WTC11 (cell line): ENCODE measurements around the gene INPP4B. TPM values are rescaled to one million over a fixed set of nuclear protein-coding genes. Genes with fewer than 3 reads are reported as not detected.

Experiments used
- ATAC-seq: fragments of 200-7000 bp; cut with Tn5 transposase; 2 replicates; pipeline ENCODE4 v1.10.0; 2021; ENCODE audit warnings: mild to moderate bottlenecking, moderate library complexity
- CTCF ChIA-PET: fragments of 300-600 bp; sonication (Branson Sonifier 250); formaldehyde crosslinking; loops from one replicate; lab custom pipeline; 2021; ENCODE audit warnings: antibody characterized with exemption; lab: Charles Lee
- POLR2A ChIA-PET: fragments of 350-600 bp; sonication (Branson Sonifier 250); formaldehyde crosslinking; loops from one replicate; lab custom pipeline; 2021; ENCODE audit warnings: antibody characterized with exemption; lab: Charles Lee
- DNase-seq: peaks from one replicate; pipeline ENCODE4 v3.0.0; 2021; ENCODE audit warnings: low spot score
- H3K27ac Mint-ChIP-seq: 2 replicates; pipeline ENCODE4 v1.8.0; 2021; ENCODE audit warnings: mixed read lengths
- H3K27me3 Mint-ChIP-seq: 2 replicates; pipeline ENCODE4 v1.8.0; 2021; ENCODE audit warnings: low read depth, mild to moderate bottlenecking, moderate library complexity, mixed read lengths
- H3K36me3 Mint-ChIP-seq: 2 replicates; pipeline ENCODE4 v1.8.0; 2021; ENCODE audit warnings: mixed read lengths
- H3K4me1 Mint-ChIP-seq: 2 replicates; pipeline ENCODE4 v1.8.0; 2022; ENCODE audit warnings: mixed read lengths
- H3K4me3 Mint-ChIP-seq: 2 replicates; pipeline ENCODE4 v1.8.0; 2021; ENCODE audit warnings: mild to moderate bottlenecking, moderate library complexity, mixed read lengths
- H3K9me3 Mint-ChIP-seq: 2 replicates; pipeline ENCODE4 v1.8.0; 2021; ENCODE audit warnings: mixed read lengths
- CBFB ChIP-seq: sonication (generic); formaldehyde crosslinking; IDR thresholded peaks from 2 replicates; pipeline ENCODE4 v1.8.1; 2022; ENCODE audit warnings: mild to moderate bottlenecking, low read depth, missing genetic modification reagents
- CTCF ChIP-seq: fragments of 200-600 bp; IDR thresholded peaks from 2 replicates; pipeline ENCODE4 v1.8.0; 2022; ENCODE audit warnings: antibody characterized with exemption
- E2F1 ChIP-seq: sonication (generic); formaldehyde crosslinking; IDR thresholded peaks from 2 replicates; pipeline ENCODE4 v1.8.0; 2022; ENCODE audit warnings: mild to moderate bottlenecking, missing genetic modification reagents
- MLX ChIP-seq: sonication (generic); formaldehyde crosslinking; IDR thresholded peaks from 2 replicates; pipeline ENCODE4 v1.8.1; 2023; ENCODE audit warnings: mild to moderate bottlenecking, missing genetic modification reagents, moderate library complexity
- MYBL2 ChIP-seq: sonication (generic); formaldehyde crosslinking; IDR thresholded peaks from 2 replicates; pipeline ENCODE4 v1.8.1; 2023; ENCODE audit warnings: mild to moderate bottlenecking, moderate library complexity, missing genetic modification reagents
- NFE2L1 ChIP-seq: sonication (generic); formaldehyde crosslinking; IDR thresholded peaks from 2 replicates; pipeline ENCODE4 v1.8.1; 2023; ENCODE audit warnings: missing genetic modification reagents
- PRDM15 ChIP-seq: sonication (generic); formaldehyde crosslinking; IDR thresholded peaks from 2 replicates; pipeline ENCODE4 v1.8.0; 2022; ENCODE audit warnings: missing genetic modification reagents
- RELA ChIP-seq: sonication (generic); formaldehyde crosslinking; IDR thresholded peaks from 2 replicates; pipeline ENCODE4 v1.8.1; 2022; ENCODE audit warnings: missing genetic modification reagents, mild to moderate bottlenecking, borderline replicate concordance
- TCF7 ChIP-seq: sonication (generic); formaldehyde crosslinking; IDR thresholded peaks from 2 replicates; pipeline ENCODE4 v1.8.0; 2022; ENCODE audit warnings: mild to moderate bottlenecking, low read depth, missing genetic modification reagents, moderate library complexity
- TP53 ChIP-seq: sonication (generic); formaldehyde crosslinking; IDR thresholded peaks from 2 replicates; pipeline ENCODE4 v1.8.1; 2023; ENCODE audit warnings: mild to moderate bottlenecking, missing genetic modification reagents
- ZNF416 ChIP-seq: fragments of 250-450 bp; sonication (Bioruptor Pico); IDR thresholded peaks from 2 replicates; pipeline ENCODE4 v1.9.0; 2021; ENCODE audit warnings: mild to moderate bottlenecking, inconsistent platforms
- ZNF423 ChIP-seq: fragments of 250-450 bp; sonication (Bioruptor Pico); IDR thresholded peaks from 2 replicates; pipeline ENCODE4 v2.1.2; 2022; ENCODE audit warnings: mild to moderate bottlenecking, moderate library complexity
- ZNF671 ChIP-seq: fragments of 250-450 bp; sonication (Bioruptor Pico); IDR thresholded peaks from 2 replicates; pipeline ENCODE4 v1.8.0; 2021; ENCODE audit warnings: mild to moderate bottlenecking
- total RNA-seq: library from RNA; stranded (reverse); gene quantifications from 3 replicates; pipeline ENCODE4 v1.2.3, GENCODE V29; 2021
- TF ChIP-seq, protein P1 (sequence below): sonication (generic); formaldehyde crosslinking; conservative IDR thresholded peaks from 2 replicates; pipeline ENCODE4 v1.8.1; 2023; ENCODE audit warnings: mild to moderate bottlenecking, low read depth, missing genetic modification reagents, moderate library complexity

Gene INPP4B
- total RNA-seq, 1 experiment from 2014 or later = 0.92 TPM

- CTCF ChIA-PET = interaction anchor here (1.0 kb wide), 1 partner anchor 9 kb away, joined by 4 read pairs; no protein-coding TSS in a partner anchor
- Mint-ChIP-seq H3K27me3 (no peaks in the 10 kb centered on the region), H3K9me3 (peaks cover 5% of the 10 kb centered on the region), H3K27ac (no peak overlapping the region), H3K36me3 (no peaks in the 10 kb centered on the region)
- TF ChIP-seq E2F1 (CRISPR knock-in tag) (no peak), ZNF416 (CRISPR knock-in tag) (no peak), NFE2L1 (CRISPR knock-in tag) (no peak), PRDM15 (no peak), RELA (CRISPR knock-in tag) (no peak), CBFB (no peak), TP53 (CRISPR knock-in tag) (no peak), ZNF423 (CRISPR knock-in tag) (no peak)
- TF ChIP-seq, protein P1, sequence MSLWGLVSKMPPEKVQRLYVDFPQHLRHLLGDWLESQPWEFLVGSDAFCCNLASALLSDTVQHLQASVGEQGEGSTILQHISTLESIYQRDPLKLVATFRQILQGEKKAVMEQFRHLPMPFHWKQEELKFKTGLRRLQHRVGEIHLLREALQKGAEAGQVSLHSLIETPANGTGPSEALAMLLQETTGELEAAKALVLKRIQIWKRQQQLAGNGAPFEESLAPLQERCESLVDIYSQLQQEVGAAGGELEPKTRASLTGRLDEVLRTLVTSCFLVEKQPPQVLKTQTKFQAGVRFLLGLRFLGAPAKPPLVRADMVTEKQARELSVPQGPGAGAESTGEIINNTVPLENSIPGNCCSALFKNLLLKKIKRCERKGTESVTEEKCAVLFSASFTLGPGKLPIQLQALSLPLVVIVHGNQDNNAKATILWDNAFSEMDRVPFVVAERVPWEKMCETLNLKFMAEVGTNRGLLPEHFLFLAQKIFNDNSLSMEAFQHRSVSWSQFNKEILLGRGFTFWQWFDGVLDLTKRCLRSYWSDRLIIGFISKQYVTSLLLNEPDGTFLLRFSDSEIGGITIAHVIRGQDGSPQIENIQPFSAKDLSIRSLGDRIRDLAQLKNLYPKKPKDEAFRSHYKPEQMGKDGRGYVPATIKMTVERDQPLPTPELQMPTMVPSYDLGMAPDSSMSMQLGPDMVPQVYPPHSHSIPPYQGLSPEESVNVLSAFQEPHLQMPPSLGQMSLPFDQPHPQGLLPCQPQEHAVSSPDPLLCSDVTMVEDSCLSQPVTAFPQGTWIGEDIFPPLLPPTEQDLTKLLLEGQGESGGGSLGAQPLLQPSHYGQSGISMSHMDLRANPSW (CRISPR knock-in tag) = no peak
- TF ChIP-seq, all 79 proteins: peak for 0
- no peak overlapping the region for H3K4me3 Mint-ChIP-seq
- ATAC-seq = no peak
- POLR2A ChIA-PET = no interaction called here
- no peak for DNase-seq
- H3K4me1 Mint-ChIP-seq = peaks cover 34% of the 10 kb centered on the region
These were observed 480.7 kb downstream of the INPP4B start for GRCh38 chr4:142365391-142365790.

- DNase-seq (no peak), ATAC-seq (no peak)
- Mint-ChIP-seq H3K27ac (no peak overlapping the region), H3K9me3 (peaks cover 5% of the 10 kb centered on the region), H3K36me3 (no peaks in the 10 kb centered on the region), H3K4me1 (peaks cover 37% of the 10 kb centered on the region), H3K27me3 (no peaks in the 10 kb centered on the region), H3K4me3 (no peak overlapping the region)
- CTCF ChIA-PET = interaction anchor here (1.1 kb wide), 1 partner anchor 80 kb away, joined by 3 read pairs; no protein-coding TSS in a partner anchor
- POLR2A ChIA-PET = no interaction called here
- TF ChIP-seq CBFB (no peak), MLX (CRISPR knock-in tag) (no peak), TCF7 (no peak), MYBL2 (CRISPR knock-in tag) (no peak), CTCF (no peak), RELA (CRISPR knock-in tag) (no peak), ZNF671 (CRISPR knock-in tag) (no peak)
These were observed 482.4 kb downstream of the INPP4B start for GRCh38 chr4:142363686-142364085.
